OCI-LY3 (cell line): ENCODE measurements around the gene GAPDH.
"Not testable (repeated sequence)": the region's sequence is repeated elsewhere in the genome, so short reads cannot be mapped to it uniquely, and the experiment has no call there.

Experiments
- H2AFZ ChIP-seq: fragments of 200-600, 300-600 bp; shearing (Covaris generic); 2 replicates; pipeline ENCODE4 v1.6.0; 2014; ENCODE audit warnings: antibody characterized with exemption, low read depth, low read length
- H3K27ac ChIP-seq: fragments of 200-600, 300-600 bp; sonication (generic); 2 replicates; pipeline ENCODE4 v1.5.1; 2014; ENCODE audit warnings: mild to moderate bottlenecking, low read length, moderate library complexity, mixed read lengths
- H3K27me3 ChIP-seq: fragments of 200-600, 300-600 bp; sonication (generic); 2 replicates; pipeline ENCODE4 v1.6.1; 2014; ENCODE audit warnings: low read depth, low read length, mixed read lengths
- H3K36me3 ChIP-seq: fragments of 200-600, 300-600 bp; sonication (generic); replicated peaks from 2 replicates; pipeline ENCODE3; 2014; ENCODE audit warnings: low read depth, low read length, mixed read lengths
- H3K4me1 ChIP-seq: fragments of 300-600, 200-600 bp; sonication (generic); 2 replicates; pipeline ENCODE4 v1.6.1; 2014; ENCODE audit warnings: low read length, mixed read lengths
- H3K4me2 ChIP-seq: fragments of 200-600, 300-600 bp; sonication (generic); 2 replicates; pipeline ENCODE4 v1.6.1; 2014; ENCODE audit warnings: low read length, mixed read lengths
- H3K4me3 ChIP-seq: fragments of 300-600, 200-600 bp; sonication (generic); 2 replicates; pipeline ENCODE4 v1.5.1; 2014; ENCODE audit warnings: antibody characterized with exemption, mild to moderate bottlenecking, low read length, moderate library complexity
- H3K79me2 ChIP-seq: fragments of 300-600, 200-600 bp; shearing (Covaris generic); 2 replicates; pipeline ENCODE4 v1.6.1; 2014; ENCODE audit warnings: mild to moderate bottlenecking, low read length, mixed read lengths
- H3K9ac ChIP-seq: fragments of 300-600, 200-600 bp; shearing (Covaris generic); 2 replicates; pipeline ENCODE4 v1.6.0; 2014; ENCODE audit warnings: mild to moderate bottlenecking, low read length, moderate library complexity
- H3K9me3 ChIP-seq: fragments of 200-600, 300-600 bp; shearing (Covaris generic); 2 replicates; pipeline ENCODE4 v1.6.1; 2014; ENCODE audit warnings: low read length, mixed read lengths; ENCODE audit not compliant: insufficient read depth
- H4K20me1 ChIP-seq: fragments of 200-600, 300-600 bp; sonication (generic); 2 replicates; pipeline ENCODE4 v1.6.1; 2016; ENCODE audit warnings: low read length, mixed read lengths; ENCODE audit not compliant: insufficient read depth
- CTCF ChIP-seq: fragments of 200-600, 300-600 bp; sonication (generic); IDR thresholded peaks from 2 replicates; pipeline ENCODE4 v1.5.1; 2014; ENCODE audit warnings: antibody characterized with exemption, low read length, low read depth
- EZH2phosphoT487 ChIP-seq: fragments of 200-600 bp; shearing (Covaris generic); IDR thresholded peaks from 2 replicates; pipeline ENCODE4 v1.6.1; 2018; ENCODE audit warnings: antibody characterized with exemption, mixed run types, low read depth

Gene GAPDH

GRCh38 chr12:6492838-6493496 is 41.4 kb upstream of the GAPDH start, which contains the start of gene MRPL51:
Gene MRPL51 (minus strand): TSS chr12:6493262. CDS start chr12:6493136, 126 bp downstream.
- no peaks in the 10 kb centered on the region for H4K20me1 ChIP-seq
- peak within 1 kb of the TSS; percentile 95 for H3K9ac ChIP-seq
- H3K4me3 ChIP-seq: peak within 1 kb of the TSS; percentile 83
- H3K79me2 ChIP-seq: peaks cover 49% of the 10 kb centered on the region
- TF ChIP-seq CTCF (no peak), EZH2phosphoT487 (no peak)
- H3K9me3 ChIP-seq: no peaks in the 10 kb centered on the region
- H2AFZ ChIP-seq: peak within 1 kb of the TSS; percentile 60
- H3K4me1 ChIP-seq: peaks cover 17% of the 10 kb centered on the region
- peak within 1 kb of the TSS; percentile 92 for H3K27ac ChIP-seq
- no peaks in the 10 kb centered on the region for H3K27me3 ChIP-seq
- peak within 1 kb of the TSS; percentile 93 for H3K4me2 ChIP-seq
- peaks cover 28% of the 10 kb centered on the region for H3K36me3 ChIP-seq

- TF ChIP-seq CTCF (no peak), EZH2phosphoT487 (no peak)
- H3K4me3 ChIP-seq: peak within 1 kb of the TSS; percentile 83
- no peaks in the 10 kb centered on the region for H3K9me3 ChIP-seq
- peak within 1 kb of the TSS; percentile 92 for H3K27ac ChIP-seq
- H3K79me2 ChIP-seq: peaks cover 50% of the 10 kb centered on the region
- peak within 1 kb of the TSS; percentile 60 for H2AFZ ChIP-seq
- H3K36me3 ChIP-seq: peaks cover 32% of the 10 kb centered on the region
- H4K20me1 ChIP-seq: no peaks in the 10 kb centered on the region
- no peaks in the 10 kb centered on the region for H3K27me3 ChIP-seq
- H3K4me2 ChIP-seq: peak within 1 kb of the TSS; percentile 93
- H3K9ac ChIP-seq: peak within 1 kb of the TSS; percentile 95
- peaks cover 17% of the 10 kb centered on the region for H3K4me1 ChIP-seq
Measured at GRCh38 chr12:6493497-6494257, 40.6 kb upstream of the GAPDH start, which contains the start of gene NCAPD2. Gene NCAPD2 (plus strand): TSS chr12:6494102. CDS start chr12:6495099, 997 bp downstream.

- H3K79me2 ChIP-seq: peaks cover 56% of the 10 kb centered on the region
- H2AFZ ChIP-seq: peak overlapping the region; percentile 54
- peak overlapping the region; percentile 83 for H3K4me3 ChIP-seq
- peak overlapping the region; percentile 92 for H3K27ac ChIP-seq
- peaks cover 17% of the 10 kb centered on the region for H3K4me1 ChIP-seq
- no peaks in the 10 kb centered on the region for H3K9me3 ChIP-seq
- no peaks in the 10 kb centered on the region for H3K27me3 ChIP-seq
- peaks cover 38% of the 10 kb centered on the region for H3K36me3 ChIP-seq
- TF ChIP-seq CTCF (peak; percentile 14; the same call in 1 of the 2 replicates), EZH2phosphoT487 (no peak)
- peak overlapping the region; percentile 95 for H3K9ac ChIP-seq
- H4K20me1 ChIP-seq: no peaks in the 10 kb centered on the region
- peak overlapping the region; percentile 93 for H3K4me2 ChIP-seq
Measured at GRCh38 chr12:6494258-6494743, 40.0 kb upstream of the GAPDH start.

GRCh38 chr12:6494968-6495367 is 39.3 kb upstream of the GAPDH start:
- Histone ChIP-seq H3K4me2 (peak overlapping the region; percentile 93), H4K20me1 (no peaks in the 10 kb centered on the region), H3K4me3 (peak overlapping the region; percentile 83), H3K36me3 (peaks cover 40% of the 10 kb centered on the region), H3K27me3 (no peaks in the 10 kb centered on the region), H3K4me1 (peaks cover 17% of the 10 kb centered on the region), H3K9me3 (no peaks in the 10 kb centered on the region), H2AFZ (no peak overlapping the region), H3K9ac (peak overlapping the region; percentile 95), H3K79me2 (peaks cover 61% of the 10 kb centered on the region), H3K27ac (peak overlapping the region; percentile 92)
- TF ChIP-seq EZH2phosphoT487 (no peak), CTCF (no peak)

GRCh38 chr12:6497291-6497690 is 37.0 kb upstream of the GAPDH start:
- Histone ChIP-seq H3K4me1 (peaks cover 13% of the 10 kb centered on the region), H3K79me2 (peaks cover 74% of the 10 kb centered on the region), H3K36me3 (peaks cover 51% of the 10 kb centered on the region)
- H3K9ac ChIP-seq, H3K4me3 ChIP-seq, H3K27ac ChIP-seq, H2AFZ ChIP-seq, H3K9me3 ChIP-seq, H3K4me2 ChIP-seq, H4K20me1 ChIP-seq, H3K27me3 ChIP-seq: not testable (repeated sequence)
